Anterior cingulate cortex (tissue), 58 donors: Measurements from ENCODE around the gene SH3RF1.
"Not testable (repeated sequence)": the region's sequence is repeated elsewhere in the genome, so short reads cannot be mapped to it uniquely, and the experiment has no call there.

Source experiments
- DNase-seq, 58 donors: peaks; one replicate each; lab custom pipeline; 2025; lab: John Stamatoyannopoulos, UW

Gene SH3RF1

GRCh38 chr4:169270810-169271691 is at the start of gene SH3RF1:
TSS of gene SH3RF1 (minus strand) at chr4:169270956. CDS start at chr4:169269212, 1,744 bp downstream.
- peak in 57 of 58 donors; percentile 14 to 89 (median 77) for DNase-seq

- DNase-seq = no peak
These were observed 45.0 kb upstream of the SH3RF1 start for GRCh38 chr4:169315530-169316343.

GRCh38 chr4:169314906-169315305 is 44.1 kb upstream of the SH3RF1 start:
- peak in 35 of 58 donors; percentile 1 to 92 (median 20) for DNase-seq

- DNase-seq = no peak
These were observed 43.0 kb upstream of the SH3RF1 start for GRCh38 chr4:169313732-169314131.

- DNase-seq = no peak
These were observed 42.1 kb upstream of the SH3RF1 start for GRCh38 chr4:169312690-169313422.

GRCh38 chr4:169311643-169312365 is 41.0 kb upstream of the SH3RF1 start:
- DNase-seq = peak in 2 of 58 donors; percentile 2 to 10

GRCh38 chr4:169309326-169309967 is 38.7 kb upstream of the SH3RF1 start:
- DNase-seq = no peak

- no peak for DNase-seq
These were observed 36.8 kb upstream of the SH3RF1 start for GRCh38 chr4:169307576-169307975.

- DNase-seq = no peak
These were observed 34.9 kb upstream of the SH3RF1 start for GRCh38 chr4:169305651-169306050.

- no peak for DNase-seq
These were observed 34.4 kb upstream of the SH3RF1 start for GRCh38 chr4:169305173-169305572.

GRCh38 chr4:169295822-169296221 is 25.1 kb upstream of the SH3RF1 start:
- no peak for DNase-seq

- DNase-seq = no peak
These were observed 22.8 kb upstream of the SH3RF1 start for GRCh38 chr4:169293343-169294176.

GRCh38 chr4:169287983-169288382 is 17.2 kb upstream of the SH3RF1 start:
- DNase-seq = not testable (repeated sequence)

GRCh38 chr4:169286562-169287301 is 16.0 kb upstream of the SH3RF1 start:
- no peak for DNase-seq

- peak in 2 of 58 donors; percentile 20 to 31 for DNase-seq
These were observed 12.4 kb upstream of the SH3RF1 start for GRCh38 chr4:169283114-169283509.

GRCh38 chr4:169282429-169283113 is 11.8 kb upstream of the SH3RF1 start:
- DNase-seq = no peak

GRCh38 chr4:169279108-169279507 is 8.4 kb upstream of the SH3RF1 start:
- no peak for DNase-seq
